Measurements from ENCODE around the gene CYS1. TPM values are rescaled to one million over a fixed set of nuclear protein-coding genes. Genes with fewer than 3 reads are reported as not detected.

Gene CYS1, protein sequence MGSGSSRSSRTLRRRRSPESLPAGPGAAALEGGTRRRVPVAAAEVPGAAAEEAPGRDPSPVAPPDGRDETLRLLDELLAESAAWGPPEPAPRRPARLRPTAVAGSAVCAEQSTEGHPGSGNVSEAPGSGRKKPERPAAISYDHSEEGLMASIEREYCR
- total RNA-seq (not detected), polyA plus RNA-seq (not detected), total RNA-seq (0 to 0.17 (median 0) reads per million in 6 experiments)

DNA sequence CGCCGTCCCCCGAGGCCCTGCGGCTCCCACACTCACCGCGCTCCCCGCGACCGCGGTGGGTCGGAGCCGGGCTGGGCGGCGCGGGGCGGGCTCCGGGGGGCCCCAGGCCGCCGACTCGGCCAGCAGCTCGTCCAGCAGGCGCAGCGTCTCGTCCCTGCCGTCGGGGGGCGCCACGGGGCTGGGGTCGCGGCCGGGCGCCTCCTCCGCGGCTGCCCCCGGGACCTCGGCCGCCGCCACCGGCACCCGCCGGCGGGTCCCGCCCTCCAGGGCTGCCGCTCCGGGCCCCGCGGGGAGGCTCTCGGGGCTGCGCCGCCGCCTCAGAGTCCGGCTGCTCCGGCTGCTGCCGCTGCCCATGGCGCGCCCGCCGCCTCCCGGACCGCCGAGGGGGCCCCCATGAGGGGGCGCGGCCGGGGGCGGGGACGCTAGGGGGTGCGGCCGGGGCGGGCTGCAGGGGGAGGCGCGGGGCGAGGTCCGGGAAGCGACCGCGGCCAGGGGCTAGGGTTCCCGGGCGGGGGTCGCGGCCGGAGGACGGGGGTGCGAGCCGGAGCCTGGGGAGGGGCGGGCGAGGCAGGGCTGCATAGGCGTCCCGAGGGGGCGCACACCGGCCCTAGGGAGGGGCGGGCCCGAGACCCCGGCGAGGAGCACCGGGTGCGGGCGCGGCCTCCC lies at the start of gene CYS1:
Gene CYS1 (minus strand): TSS at position 542 of the 666 bp plus-strand sequence. CDS start 188 bp downstream, at position 354.
- Mint-ChIP-seq H3K36me3 (peaks cover 0 to 5% (median 2%) of the 10 kb centered on the region in 3 donors), H3K4me3 (peak within 1 kb of the TSS; percentile 71 to 91 (median 84)), H3K27ac (peak within 1 kb of the TSS in 5 of 10 donors; percentile 28 to 74 (median 42)), H3K27me3 (peaks cover 53 to 87% (median 74%) of the 10 kb centered on the region in 5 donors), H3K9me3 (no peaks in the 10 kb centered on the region), H3K4me1 (peaks cover 5 to 20% (median 15%) of the 10 kb centered on the region in 4 donors)
- DNase-seq, result peak in 2 of 10 donors; percentile 15 to 24
- POLR2A ChIA-PET, result no interaction called here
- peak; percentile 11 to 57 for ATAC-seq

DNA sequence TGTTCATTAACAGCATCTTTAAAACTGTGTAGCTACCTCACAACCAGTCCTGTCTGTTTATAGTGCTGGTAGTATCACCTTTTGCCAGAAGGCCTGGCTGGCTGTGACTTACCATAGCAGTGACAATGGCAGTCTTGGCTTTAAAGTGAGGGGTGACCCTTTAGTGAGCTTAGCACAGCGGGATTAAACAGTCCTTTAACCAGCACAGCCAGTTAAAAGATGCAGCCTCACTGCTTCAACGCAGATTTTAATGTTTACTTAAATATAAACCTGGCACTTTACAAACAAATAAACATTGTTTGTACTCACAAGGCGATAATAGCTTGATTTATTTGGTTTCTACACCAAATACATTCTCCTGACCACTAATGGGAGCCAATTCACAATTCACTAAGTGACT lies 49.3 kb upstream of the CYS1 start:
- POLR2A ChIA-PET, result no interaction called here
- no peak for ATAC-seq
- Mint-ChIP-seq H3K9me3 (no peaks in the 10 kb centered on the region), H3K36me3 (no peaks in the 10 kb centered on the region), H3K27me3 (peaks cover 0 to 12% (median 2%) of the 10 kb centered on the region in 5 donors), H3K27ac (peak overlapping the region in 1 of 10 donors; percentile 11), H3K4me3 (no peak overlapping the region), H3K4me1 (peaks cover 0 to 9% (median under 1%) of the 10 kb centered on the region in 4 donors)
- DNase-seq, result no peak

DNA sequence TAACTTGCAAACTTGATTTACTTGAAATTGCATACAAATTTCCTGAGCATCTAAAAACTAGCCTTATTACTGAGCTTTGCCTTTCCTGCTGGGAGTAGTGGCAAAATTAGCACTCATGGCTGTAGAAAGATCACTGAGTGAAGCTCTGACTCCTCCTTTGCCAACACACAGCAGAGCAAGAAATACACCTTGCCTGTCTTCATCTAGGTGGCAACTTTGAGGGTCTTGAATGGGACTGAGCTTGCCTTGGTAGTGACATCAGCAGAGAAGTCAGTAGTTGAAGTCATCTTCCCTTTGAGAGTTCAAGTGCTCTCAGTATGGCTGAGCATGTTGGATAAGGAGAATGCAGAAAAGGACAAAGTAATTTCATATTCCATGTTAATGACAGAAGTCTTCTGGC lies 48.2 kb upstream of the CYS1 start:
- ATAC-seq (no peak), DNase-seq (no peak)
- Mint-ChIP-seq H3K9me3 (no peaks in the 10 kb centered on the region), H3K4me3 (no peak overlapping the region), H3K27ac (no peak overlapping the region), H3K27me3 (peaks cover 4 to 21% (median 8%) of the 10 kb centered on the region in 5 donors), H3K36me3 (no peaks in the 10 kb centered on the region), H3K4me1 (peaks cover 4 to 19% (median 6%) of the 10 kb centered on the region in 4 donors)
- POLR2A ChIA-PET, result no interaction called here

DNA sequence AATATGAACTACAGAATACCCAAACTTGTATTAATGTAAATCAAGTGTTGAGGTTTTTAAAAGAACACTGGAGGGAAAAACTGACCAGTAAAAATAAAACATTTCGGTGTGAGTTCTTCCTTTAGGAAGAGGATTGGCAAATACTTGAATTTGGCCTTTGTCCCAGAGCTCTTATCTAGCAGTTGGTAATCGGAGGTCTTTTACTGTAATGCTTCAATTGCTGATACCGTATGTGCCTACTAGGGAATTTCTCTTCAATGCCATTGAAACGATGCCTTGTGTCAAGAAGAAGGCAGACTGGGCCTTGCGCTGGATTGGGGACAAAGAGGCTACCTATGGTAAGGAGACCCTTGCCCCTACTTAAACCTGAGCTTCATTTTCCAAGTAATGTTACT lies 46.4 kb upstream of the CYS1 start:
- Mint-ChIP-seq H3K9me3 (no peaks in the 10 kb centered on the region), H3K36me3 (no peaks in the 10 kb centered on the region), H3K27me3 (peaks cover 6 to 28% (median 13%) of the 10 kb centered on the region in 5 donors), H3K4me3 (no peak overlapping the region), H3K4me1 (peaks cover 7 to 26% (median 13%) of the 10 kb centered on the region in 4 donors), H3K27ac (no peak overlapping the region)
- no peak for ATAC-seq
- POLR2A ChIA-PET, result no interaction called here
- DNase-seq, result no peak

DNA sequence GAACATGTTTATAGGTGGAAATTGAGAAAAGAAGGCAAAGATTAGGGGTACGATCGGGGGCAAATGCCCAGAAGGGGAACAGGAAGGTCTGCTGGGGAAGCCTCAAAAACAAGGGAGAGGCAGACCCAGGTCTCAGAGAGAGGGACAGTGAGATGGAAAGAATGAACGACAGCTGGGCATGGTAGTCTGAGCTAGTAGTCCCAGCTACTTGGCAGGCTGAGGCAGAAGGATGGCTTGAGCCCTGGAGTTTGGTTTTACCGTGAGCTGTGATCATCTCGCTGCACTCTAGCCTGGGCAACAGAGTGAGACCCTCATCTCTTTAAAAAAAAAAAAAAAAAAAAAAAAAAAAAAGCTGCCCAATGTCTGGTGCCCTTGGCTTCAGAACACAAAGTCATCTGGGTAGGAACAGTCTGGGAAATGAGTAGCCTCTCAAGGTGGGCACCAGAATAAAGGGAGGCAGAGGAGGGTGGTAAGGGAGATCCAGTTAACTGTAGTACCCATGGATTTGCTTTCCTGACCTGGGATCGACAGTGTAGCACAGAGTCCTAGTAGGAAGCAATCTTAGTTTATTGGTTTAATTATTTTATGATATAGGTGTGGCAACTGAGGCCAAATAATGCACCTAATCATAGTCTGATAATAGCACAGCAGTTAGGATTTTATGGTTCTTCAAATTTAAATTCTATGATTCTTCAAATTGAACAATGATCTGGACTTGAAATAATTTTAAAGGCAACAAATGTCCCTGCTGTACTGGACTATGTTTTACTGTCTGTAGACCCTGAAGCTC lies 45.8 kb upstream of the CYS1 start:
- peak overlapping the region in 1 of 10 donors; percentile 63 for H3K4me3 Mint-ChIP-seq
- no peak for ATAC-seq
- H3K36me3 Mint-ChIP-seq, result no peaks in the 10 kb centered on the region
- H3K9me3 Mint-ChIP-seq, result no peaks in the 10 kb centered on the region
- H3K4me1 Mint-ChIP-seq, result peaks cover 7 to 32% (median 19%) of the 10 kb centered on the region in 4 donors
- POLR2A ChIA-PET, result interaction anchor here (0.6 kb wide), 1 partner anchor 307 kb away, joined by 7 read pairs; no protein-coding TSS in a partner anchor
- DNase-seq, result no peak
- no peak overlapping the region for H3K27ac Mint-ChIP-seq
- H3K27me3 Mint-ChIP-seq, result peaks cover 6 to 28% (median 13%) of the 10 kb centered on the region in 5 donors

DNA sequence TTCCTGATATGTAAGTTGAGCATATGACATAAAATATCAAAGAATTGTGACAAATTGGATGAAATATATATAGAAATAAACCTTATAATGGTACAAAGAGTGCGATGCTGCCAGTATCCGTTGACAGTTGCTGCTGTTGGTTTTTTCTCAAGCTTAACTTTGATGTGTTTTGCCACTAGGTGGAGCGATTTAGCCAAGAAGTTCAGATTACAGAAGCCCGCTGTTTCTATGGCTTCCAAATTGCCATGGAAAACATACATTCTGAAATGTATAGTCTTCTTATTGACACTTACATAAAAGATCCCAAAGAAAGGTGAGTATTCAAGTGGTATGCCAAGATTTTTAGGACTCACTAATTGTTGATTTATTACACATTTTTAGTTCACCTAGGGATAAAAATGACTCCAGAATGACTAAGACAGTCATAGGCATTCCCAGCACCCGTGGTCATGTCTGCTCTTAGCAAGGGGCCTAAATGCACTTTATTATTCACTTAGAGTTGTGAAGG lies 44.4 kb upstream of the CYS1 start:
- H3K27ac Mint-ChIP-seq, result peak overlapping the region in 1 of 10 donors; percentile 29
- peaks cover 10 to 43% (median 29%) of the 10 kb centered on the region in 4 donors for H3K4me1 Mint-ChIP-seq
- peak in 1 of 2 donors; percentile 9 for ATAC-seq
- POLR2A ChIA-PET, result interaction anchor here (1.0 to 1.7 kb wide), 3 partner anchors 183 to 310 kb away, joined by 3 to 7 read pairs (median 5); no protein-coding TSS in a partner anchor
- peak overlapping the region in 4 of 10 donors; percentile 20 to 60 (median 38) for H3K4me3 Mint-ChIP-seq
- H3K36me3 Mint-ChIP-seq, result no peaks in the 10 kb centered on the region
- no peaks in the 10 kb centered on the region for H3K9me3 Mint-ChIP-seq
- H3K27me3 Mint-ChIP-seq, result peaks cover 6 to 28% (median 13%) of the 10 kb centered on the region in 5 donors
- peak in 8 of 10 donors; percentile 44 to 80 (median 66) for DNase-seq

DNA sequence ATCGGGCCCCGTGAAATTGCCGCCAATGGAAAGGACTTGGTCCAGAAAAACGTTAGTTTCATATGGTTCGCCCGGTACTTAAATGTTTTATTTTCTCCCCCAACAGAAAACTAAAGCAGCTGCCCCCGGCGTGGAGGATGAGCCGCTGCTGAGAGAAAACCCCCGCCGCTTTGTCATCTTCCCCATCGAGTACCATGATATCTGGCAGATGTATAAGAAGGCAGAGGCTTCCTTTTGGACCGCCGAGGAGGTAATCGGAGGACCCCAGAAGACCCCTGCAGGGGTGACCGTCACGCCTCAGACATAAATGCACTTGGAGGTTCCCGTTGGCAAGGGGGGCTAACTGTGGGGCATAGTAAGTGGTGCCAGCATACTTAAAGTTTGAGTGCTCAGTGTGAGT lies 43.1 kb upstream of the CYS1 start:
- no peak for DNase-seq
- POLR2A ChIA-PET, result interaction anchor here (1.7 kb wide), 2 partner anchors 285 to 325 kb away, joined by 5 to 7 read pairs; partner anchors contain the start of gene ODC1
- peak overlapping the region; percentile 63 to 94 (median 82) for H3K4me3 Mint-ChIP-seq
- no peaks in the 10 kb centered on the region for H3K36me3 Mint-ChIP-seq
- H3K9me3 Mint-ChIP-seq, result no peaks in the 10 kb centered on the region
- no peak for ATAC-seq
- peaks cover 11 to 44% (median 31%) of the 10 kb centered on the region in 4 donors for H3K4me1 Mint-ChIP-seq
- H3K27ac Mint-ChIP-seq, result peak overlapping the region in 2 of 10 donors; percentile 37 to 87
- peaks cover 6 to 28% (median 13%) of the 10 kb centered on the region in 5 donors for H3K27me3 Mint-ChIP-seq

DNA sequence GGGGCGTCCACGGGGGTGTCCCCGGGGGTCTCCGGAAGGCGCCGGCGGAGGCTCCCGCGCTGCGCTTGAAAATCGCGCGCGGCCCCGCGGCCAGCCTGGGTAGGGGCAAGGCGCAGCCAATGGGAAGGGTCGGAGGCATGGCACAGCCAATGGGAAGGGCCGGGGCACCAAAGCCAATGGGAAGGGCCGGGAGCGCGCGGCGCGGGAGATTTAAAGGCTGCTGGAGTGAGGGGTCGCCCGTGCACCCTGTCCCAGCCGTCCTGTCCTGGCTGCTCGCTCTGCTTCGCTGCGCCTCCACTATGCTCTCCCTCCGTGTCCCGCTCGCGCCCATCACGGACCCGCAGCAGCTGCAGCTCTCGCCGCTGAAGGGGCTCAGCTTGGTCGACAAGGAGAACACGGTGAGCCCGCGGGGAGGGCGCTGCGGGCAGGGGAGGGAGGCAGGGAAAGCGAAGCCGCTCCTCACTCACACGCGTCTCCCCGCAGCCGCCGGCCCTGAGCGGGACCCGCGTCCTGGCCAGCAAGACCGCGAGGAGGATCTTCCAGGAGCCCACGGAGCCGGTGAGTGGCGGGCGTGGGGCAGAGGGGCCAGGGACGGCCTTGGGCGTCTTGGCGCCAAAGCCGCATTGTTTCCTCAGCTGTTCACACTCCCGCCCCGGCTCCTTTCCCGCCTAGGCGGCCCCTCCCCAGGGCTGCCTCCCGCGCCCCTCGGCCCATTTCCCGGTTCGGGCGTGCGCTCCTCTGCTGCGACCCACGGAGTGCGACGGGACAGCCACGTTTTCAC lies 42.5 kb upstream of the CYS1 start, which contains the start of gene RRM2:
Gene RRM2 (plus strand): TSS at position 240 of the 781 bp plus-strand sequence. CDS start 60 bp downstream, at position 300.
- peaks cover 6 to 28% (median 13%) of the 10 kb centered on the region in 5 donors for H3K27me3 Mint-ChIP-seq
- peaks cover 13 to 47% (median 35%) of the 10 kb centered on the region in 4 donors for H3K4me1 Mint-ChIP-seq
- no peaks in the 10 kb centered on the region for H3K36me3 Mint-ChIP-seq
- ATAC-seq (peak; percentile 74 to 80), DNase-seq (peak; percentile 77 to 94 (median 84))
- POLR2A ChIA-PET, result interaction anchor here (1.7 kb wide), 2 partner anchors 286 to 326 kb away, joined by 5 to 7 read pairs; partner anchors contain the start of gene ODC1
- no peaks in the 10 kb centered on the region for H3K9me3 Mint-ChIP-seq
- peak within 1 kb of the TSS; percentile 84 to 99 (median 96) for H3K4me3 Mint-ChIP-seq
- H3K27ac Mint-ChIP-seq, result peak within 1 kb of the TSS in 2 of 10 donors; percentile 37 to 87

DNA sequence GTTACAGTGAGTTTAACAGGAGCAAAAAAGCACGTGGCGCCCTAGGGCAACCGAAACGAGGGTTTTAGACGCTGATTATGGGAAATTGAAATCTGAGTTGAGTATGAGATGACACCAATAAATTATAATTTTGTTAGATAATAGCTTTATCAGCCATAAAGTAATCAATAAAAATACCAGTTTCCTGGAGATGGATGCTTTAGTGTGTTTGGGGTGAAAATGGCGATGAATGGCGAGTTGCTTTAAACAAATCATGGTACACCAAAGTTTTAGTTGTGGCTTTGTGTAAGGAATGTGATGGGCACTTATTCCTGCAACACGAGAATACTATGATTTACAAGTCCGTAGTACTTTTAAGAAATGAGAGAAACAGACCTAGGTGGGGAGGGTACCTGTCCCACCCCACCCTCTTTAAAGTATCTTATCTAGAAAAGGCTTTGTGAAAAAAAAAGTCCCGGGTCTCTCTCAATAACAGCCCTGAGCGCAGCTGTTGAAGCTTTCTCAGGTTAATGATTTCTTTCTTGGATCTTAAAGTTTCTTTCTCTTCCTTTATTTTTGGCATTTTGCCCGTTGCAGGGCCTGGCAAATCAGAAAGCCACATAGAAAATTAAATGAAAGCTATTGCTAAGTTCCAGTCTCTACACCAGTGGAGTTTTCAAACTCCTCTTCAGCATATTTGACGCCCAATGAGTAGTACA lies 40.8 kb upstream of the CYS1 start:
- Mint-ChIP-seq H3K4me3 (peak overlapping the region; percentile 90 to 99 (median 97)), H3K9me3 (no peaks in the 10 kb centered on the region), H3K36me3 (no peaks in the 10 kb centered on the region), H3K27me3 (peaks cover 6 to 28% (median 13%) of the 10 kb centered on the region in 5 donors), H3K4me1 (peaks cover 13 to 47% (median 35%) of the 10 kb centered on the region in 4 donors), H3K27ac (peak overlapping the region in 9 of 10 donors; percentile 36 to 90 (median 80))
- DNase-seq (no peak), ATAC-seq (no peak)
- POLR2A ChIA-PET, result interaction anchor here (0.8 to 1.2 kb wide), 2 partner anchors 184 to 327 kb away, joined by 3 to 5 read pairs; partner anchors contain the start of gene ODC1

DNA sequence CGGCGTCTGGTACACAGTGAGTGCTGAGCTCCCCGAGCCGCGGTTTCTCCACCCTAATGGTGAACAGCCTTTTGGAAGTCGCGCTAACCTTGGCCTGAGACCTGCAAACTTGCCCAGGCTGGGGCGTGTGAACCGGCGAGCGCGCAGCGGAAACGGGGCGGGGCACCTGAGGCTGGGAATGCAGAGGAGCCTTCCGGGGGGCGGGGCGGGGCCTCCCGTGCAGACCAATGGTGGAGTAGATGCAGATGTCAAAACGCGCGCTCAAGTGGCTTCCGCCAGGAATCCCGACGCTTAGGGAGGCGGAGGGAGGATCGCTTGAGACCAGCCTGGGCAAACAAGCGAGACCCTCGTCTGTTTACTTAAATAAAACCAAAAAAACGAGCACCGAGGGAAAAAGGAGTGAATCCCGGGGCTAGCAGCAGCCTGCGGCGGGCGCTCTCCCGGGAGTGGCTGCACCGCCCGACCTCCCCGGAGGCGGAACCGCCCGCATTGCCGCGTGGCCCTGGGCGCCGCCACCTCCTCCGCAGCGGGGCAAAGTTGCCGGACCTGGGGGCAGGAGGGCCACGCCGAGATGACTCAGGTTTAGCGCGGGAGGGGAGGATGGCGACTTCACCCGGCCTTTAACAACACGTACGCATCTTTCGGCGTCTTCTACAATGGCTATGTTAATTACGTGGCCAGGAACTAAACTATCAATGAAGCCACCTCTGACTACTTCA lies 40.1 kb upstream of the CYS1 start:
- peaks cover 13 to 44% (median 35%) of the 10 kb centered on the region in 4 donors for H3K4me1 Mint-ChIP-seq
- no peaks in the 10 kb centered on the region for H3K36me3 Mint-ChIP-seq
- H3K9me3 Mint-ChIP-seq, result no peaks in the 10 kb centered on the region
- ATAC-seq (peak; percentile 83 to 86), DNase-seq (peak; percentile 82 to 94 (median 88))
- peak overlapping the region; percentile 77 to 98 (median 92) for H3K27ac Mint-ChIP-seq
- H3K4me3 Mint-ChIP-seq, result peak overlapping the region; percentile 90 to 99 (median 97)
- POLR2A ChIA-PET, result interaction anchor here (0.6 to 1.3 kb wide), 4 partner anchors 308 to 329 kb away, joined by 3 to 5 read pairs (median 3); partner anchors contain the start of gene ODC1
- peaks cover 6 to 24% (median 13%) of the 10 kb centered on the region in 5 donors for H3K27me3 Mint-ChIP-seq
